ENCODE measurements around the gene KCNC2. TPM values are rescaled to one million over a fixed set of nuclear protein-coding genes. Genes with fewer than 3 reads are reported as not detected.

The KCNC2 gene
- total RNA-seq: not detected
- not detected for polyA plus RNA-seq (2013, experiment 1 of 2)
- polyA plus RNA-seq (2013, experiment 2 of 2): not detected
- long read RNA-seq, experiment 1: 0 reads
- long read RNA-seq, experiment 2: 0 reads
- long read RNA-seq, experiment 3: 0 reads
- long read RNA-seq, experiment 4: 0 reads

GRCh38 chr12:75209812-75210138, at the start of gene KCNC2:
Gene KCNC2 (minus strand): TSS chr12:75209839.
- Mint-ChIP-seq H3K9me3 (peaks cover 4% of the 10 kb centered on the region), H3K27ac (no peak within 1 kb of the TSS), H3K4me3 (peak within 1 kb of the TSS; percentile 46), H3K27me3 (ENCODE audit: insufficient read depth) (peaks cover 66% of the 10 kb centered on the region), H3K4me1 (peaks cover 8% of the 10 kb centered on the region), H3K36me3 (ENCODE audit: low read depth) (no peaks in the 10 kb centered on the region)
- Histone ChIP-seq H3K27ac (ENCODE audit: low read depth, low read length) (no peak within 1 kb of the TSS), H3K4me1 (ENCODE audit: control insufficient read depth, insufficient read depth, low read length) (no peaks in the 10 kb centered on the region), H3K4me3 (ENCODE audit: low read length) (peak within 1 kb of the TSS; percentile 64), H3K9me3 (ENCODE audit: control insufficient read depth, low read length) (no peaks in the 10 kb centered on the region), H3K36me3 (ENCODE audit: control insufficient read depth, insufficient read depth, low read length) (no peaks in the 10 kb centered on the region), H3K9ac (ENCODE audit: extremely low read depth, low read length, poor library complexity, severe bottlenecking) (no peak within 1 kb of the TSS), H3K27me3 (ENCODE audit: control insufficient read depth, insufficient read depth, low read length, poor library complexity, severe bottlenecking) (peaks cover 70% of the 10 kb centered on the region)
- no peak for TF ChIP-seq CTCF (conservative IDR thresholded peaks at IDR 0.05)
- 59 to 88% methylated on average over 1 to 3 of the region's 3 CpGs for WGBS, 2 experiments (ENCODE audit: insufficient coverage in 1 of 2, insufficient read length in 1 of 2)
- no peak for DNase-seq

GRCh38 chr12:75259143-75259542, 49.5 kb upstream of the KCNC2 start:
- Histone ChIP-seq H3K4me3 (ENCODE audit: low read length) (no peak overlapping the region), H3K27me3 (ENCODE audit: control insufficient read depth, insufficient read depth, low read length, poor library complexity, severe bottlenecking) (no peaks in the 10 kb centered on the region), H3K9me3 (ENCODE audit: control insufficient read depth, low read length) (no peaks in the 10 kb centered on the region), H3K36me3 (ENCODE audit: control insufficient read depth, insufficient read depth, low read length) (no peaks in the 10 kb centered on the region), H3K27ac (ENCODE audit: low read depth, low read length) (no peak overlapping the region), H3K4me1 (ENCODE audit: control insufficient read depth, insufficient read depth, low read length) (no peaks in the 10 kb centered on the region), H3K9ac (ENCODE audit: extremely low read depth, low read length, poor library complexity, severe bottlenecking) (no peak overlapping the region)
- Mint-ChIP-seq H3K36me3 (ENCODE audit: low read depth) (no peaks in the 10 kb centered on the region), H3K27ac (no peak overlapping the region), H3K27me3 (ENCODE audit: insufficient read depth) (no peaks in the 10 kb centered on the region), H3K9me3 (no peaks in the 10 kb centered on the region), H3K4me3 (no peak overlapping the region), H3K4me1 (peaks cover 6% of the 10 kb centered on the region)
- 29% methylated on average over 1 of the region's 1 CpG; no CpG with 5 or more reads in 1 of the 2 experiments for WGBS, 2 experiments (ENCODE audit: insufficient coverage in 1 of 2, insufficient read length in 1 of 2)
- TF ChIP-seq CTCF (conservative IDR thresholded peaks at IDR 0.05): no peak
- DNase-seq: no peak

- no peak overlapping the region for H3K4me3 Mint-ChIP-seq
- no peak overlapping the region for H3K9ac ChIP-seq (ENCODE audit: extremely low read depth, low read length, poor library complexity, severe bottlenecking)
- no peaks in the 10 kb centered on the region for H3K27me3 Mint-ChIP-seq (ENCODE audit: insufficient read depth)
- H3K4me1 Mint-ChIP-seq: peaks cover 6% of the 10 kb centered on the region
- H3K27ac Mint-ChIP-seq: no peak overlapping the region
- DNase-seq: no peak
- H3K27ac ChIP-seq (ENCODE audit: low read depth, low read length): no peak overlapping the region
- no peaks in the 10 kb centered on the region for H3K9me3 ChIP-seq (ENCODE audit: control insufficient read depth, low read length)
- no peaks in the 10 kb centered on the region for H3K9me3 Mint-ChIP-seq
- H3K27me3 ChIP-seq (ENCODE audit: control insufficient read depth, insufficient read depth, low read length, poor library complexity, severe bottlenecking): no peaks in the 10 kb centered on the region
- 92 to 93% methylated on average over 2 of the region's 2 CpGs for WGBS, 2 experiments (ENCODE audit: insufficient coverage in 1 of 2, insufficient read length in 1 of 2)
- H3K4me1 ChIP-seq (ENCODE audit: control insufficient read depth, insufficient read depth, low read length): no peaks in the 10 kb centered on the region
- no peaks in the 10 kb centered on the region for H3K36me3 ChIP-seq (ENCODE audit: control insufficient read depth, insufficient read depth, low read length)
- no peaks in the 10 kb centered on the region for H3K36me3 Mint-ChIP-seq (ENCODE audit: low read depth)
- no peak for TF ChIP-seq CTCF (conservative IDR thresholded peaks at IDR 0.05)
- no peak overlapping the region for H3K4me3 ChIP-seq (ENCODE audit: low read length)
Measured at GRCh38 chr12:75257510-75257909, 47.9 kb upstream of the KCNC2 start.
